Activated T-cell treated with anti-CD3 and anti-CD28 coated beads for 4 hours (primary cell): ENCODE data around the gene RFX7.
A peak's percentile ranks its signal among the peaks of the same experiment; 100 is the strongest.

Source experiments
- DNase-seq: peaks from one replicate; pipeline ENCODE4 v3.0.0-alpha.2; 2020

RFX7 gene

DNA sequence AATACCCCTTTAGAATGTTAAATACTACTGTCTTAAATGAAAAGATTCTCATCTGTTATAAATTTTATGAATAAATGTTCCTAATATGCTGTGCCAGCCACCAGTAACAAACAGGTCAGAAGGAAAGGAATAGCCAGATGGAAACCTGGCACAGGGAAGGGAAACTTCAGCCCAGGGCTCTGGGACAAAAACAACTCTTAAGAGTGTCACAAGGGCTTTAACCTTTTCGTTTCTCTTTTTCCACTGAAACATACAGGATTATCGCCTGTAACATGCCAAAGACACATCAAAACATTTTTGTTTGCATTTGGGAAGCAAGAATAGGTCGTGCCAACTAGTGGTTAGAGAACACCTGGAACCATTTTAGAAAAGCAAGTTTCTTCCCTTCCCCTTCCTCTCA is 141.2 kb downstream of the RFX7 start:
- no peak for DNase-seq

DNA sequence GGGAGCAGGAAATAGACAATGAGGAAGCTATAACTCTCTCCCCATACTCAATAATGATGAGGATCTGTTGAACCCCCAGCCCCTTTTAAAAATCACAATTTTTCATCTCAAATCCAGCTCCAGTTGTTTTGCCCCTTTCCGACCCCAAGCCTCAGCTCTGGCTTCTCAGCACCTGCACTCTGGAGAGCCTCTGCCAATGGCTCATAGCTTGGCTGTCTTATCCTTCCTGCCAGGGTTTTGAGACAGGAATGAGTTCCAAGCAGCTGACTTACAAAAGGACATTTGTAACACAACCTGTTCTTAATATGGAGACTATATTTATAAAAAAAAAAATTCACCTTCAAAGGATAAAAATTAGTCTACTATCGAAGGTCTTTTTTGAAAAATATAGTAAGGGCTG is 144.4 kb downstream of the RFX7 start:
- DNase-seq = no peak

DNA sequence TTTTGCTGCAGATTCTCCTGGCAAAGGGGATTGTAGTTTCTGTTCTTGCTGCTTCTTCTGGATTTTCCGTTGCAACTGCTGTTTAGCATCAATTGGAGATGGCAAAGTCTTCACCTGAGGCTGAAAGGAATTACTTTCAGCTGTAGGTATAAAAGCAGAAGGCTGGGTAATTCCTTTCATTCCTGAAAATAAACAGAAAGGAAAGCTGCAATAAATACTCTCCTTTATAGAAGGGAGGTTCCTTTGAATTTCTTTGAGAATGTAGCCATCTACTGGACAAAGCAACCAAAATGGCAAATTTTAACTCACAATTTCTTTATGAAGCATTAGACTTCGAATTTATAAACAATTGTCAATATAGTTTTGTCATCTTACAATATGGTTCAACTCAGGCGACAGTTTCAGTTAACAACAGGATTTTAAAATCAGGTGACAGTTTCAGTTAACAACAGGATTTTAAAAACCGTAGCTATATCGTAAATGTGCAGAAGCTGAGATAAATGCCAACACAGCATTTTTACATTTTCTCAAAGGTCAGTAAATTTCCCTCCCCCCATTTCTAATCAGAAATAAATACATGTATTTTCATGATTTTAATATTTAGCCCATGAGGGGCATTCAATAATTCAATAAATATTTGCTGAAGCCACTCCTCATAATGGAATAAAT is 145.3 kb downstream of the RFX7 start:
- DNase-seq = no peak

DNA sequence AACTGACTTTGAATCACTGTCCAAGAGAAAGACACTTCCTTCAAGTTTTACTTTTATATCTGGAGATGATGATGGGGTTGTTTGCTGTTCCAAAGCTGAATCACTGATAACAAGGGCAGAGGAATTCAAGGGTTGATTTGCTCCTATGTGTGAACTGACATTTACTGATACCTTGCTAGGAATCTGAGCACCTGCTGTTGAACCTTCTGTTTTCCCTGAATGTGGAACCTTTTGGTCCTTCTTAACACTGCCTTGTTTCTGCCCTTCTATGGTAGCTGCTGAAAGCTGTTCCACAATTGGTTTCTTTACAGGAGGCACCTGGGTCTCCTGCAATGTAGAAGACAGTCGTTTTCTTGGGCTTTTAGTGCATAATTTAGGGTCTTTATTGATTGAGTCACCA is 148.3 kb downstream of the RFX7 start:
- no peak for DNase-seq

DNA sequence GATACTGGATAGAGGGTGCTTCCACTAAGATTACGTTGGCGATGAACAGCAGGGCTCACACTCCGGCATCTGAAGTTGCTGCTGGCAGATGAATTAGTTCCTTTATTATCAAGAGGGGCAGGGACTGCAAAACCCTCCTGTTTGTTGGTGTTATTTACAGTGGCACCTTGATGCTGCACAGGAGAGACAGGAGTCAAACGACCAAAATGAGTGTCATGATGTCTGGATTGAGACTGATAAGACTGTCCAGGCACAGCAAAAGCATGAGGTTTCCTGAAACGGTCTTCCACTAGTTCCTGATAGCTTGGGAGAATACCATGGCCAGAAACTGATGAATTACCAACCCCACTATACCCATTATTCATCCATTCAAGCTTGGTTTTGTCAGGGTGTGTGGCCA is 149.5 kb downstream of the RFX7 start:
- DNase-seq = no peak

DNA sequence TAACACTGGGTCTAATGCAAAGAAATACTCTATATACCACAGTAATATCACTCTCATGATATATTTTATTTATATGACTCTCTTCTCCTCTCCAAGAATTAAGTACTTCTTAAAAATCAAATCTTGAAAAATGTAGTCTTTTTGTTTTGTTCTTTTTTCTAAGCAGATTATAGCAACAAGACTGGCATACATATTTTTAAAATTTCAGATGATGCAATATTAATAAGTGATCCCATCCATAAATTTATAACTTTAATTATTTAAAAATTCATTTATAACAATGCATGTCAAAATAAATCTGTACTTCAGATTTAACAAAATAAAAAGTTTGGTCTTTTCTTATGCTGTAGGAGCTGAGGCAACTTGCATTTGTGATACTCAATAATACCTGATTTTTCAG is 155.3 kb downstream of the RFX7 start:
- no peak for DNase-seq

DNA sequence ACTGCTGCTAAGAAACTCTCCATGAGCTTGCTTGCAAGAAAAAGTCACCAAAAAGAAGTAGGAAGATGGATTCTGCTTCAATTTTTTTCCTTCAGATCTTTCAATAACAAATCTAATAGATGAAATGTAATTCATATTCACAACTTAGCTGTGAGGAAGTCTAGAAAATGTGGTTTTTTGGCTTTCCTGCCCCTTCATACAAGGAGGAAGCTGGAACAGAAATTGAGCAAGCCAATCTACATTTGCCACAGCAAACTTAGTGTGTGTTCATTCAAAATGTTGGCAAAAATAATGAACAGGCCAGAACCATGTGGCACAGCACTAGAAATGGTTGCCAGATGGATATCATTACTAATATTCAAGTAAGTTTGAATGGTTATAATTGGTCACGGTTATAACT is 157.1 kb downstream of the RFX7 start:
- no peak for DNase-seq

DNA sequence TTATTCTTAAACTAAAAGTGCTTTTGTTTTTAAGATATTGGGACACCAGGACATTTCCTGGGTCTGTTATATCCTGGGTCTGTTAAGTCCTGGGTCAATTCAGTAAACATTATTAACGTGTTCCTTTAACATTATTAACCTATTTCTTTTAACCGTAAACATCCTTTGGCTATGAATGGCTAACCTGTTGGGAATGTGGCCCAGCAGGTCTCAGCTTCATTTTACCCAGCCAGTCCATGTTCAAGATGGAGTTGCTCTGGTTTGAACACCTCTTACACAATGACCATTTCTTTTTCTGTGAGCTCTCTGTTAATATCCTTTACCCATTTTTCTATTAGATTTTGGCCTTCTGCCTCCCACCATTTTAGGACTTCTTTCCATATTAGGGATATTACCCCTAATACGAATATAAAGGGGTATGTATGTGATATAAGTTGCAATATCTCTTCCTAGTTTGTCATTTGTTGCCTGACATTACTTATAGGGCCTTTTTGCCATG is 161.4 kb downstream of the RFX7 start:
- DNase-seq = no peak

DNA sequence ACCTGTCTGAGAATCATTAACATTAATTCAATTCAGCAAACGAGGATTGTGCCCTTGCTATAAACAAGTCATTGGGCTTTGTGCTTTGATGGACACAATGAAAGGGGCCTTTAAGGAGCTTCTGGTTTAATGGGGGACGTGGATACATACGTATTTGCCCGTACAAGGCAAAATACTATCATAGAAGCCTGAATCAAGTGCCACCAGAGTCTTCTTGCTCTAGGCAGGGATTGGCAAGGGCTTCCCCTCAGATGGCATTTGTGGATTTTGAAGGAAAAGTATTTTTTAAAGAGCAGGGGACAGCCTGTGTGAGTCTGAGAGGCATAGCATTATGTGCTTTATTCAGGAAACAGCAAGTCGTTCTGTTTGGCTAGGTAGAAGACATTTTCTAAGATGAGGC is 166.6 kb downstream of the RFX7 start:
- no peak for DNase-seq

DNA sequence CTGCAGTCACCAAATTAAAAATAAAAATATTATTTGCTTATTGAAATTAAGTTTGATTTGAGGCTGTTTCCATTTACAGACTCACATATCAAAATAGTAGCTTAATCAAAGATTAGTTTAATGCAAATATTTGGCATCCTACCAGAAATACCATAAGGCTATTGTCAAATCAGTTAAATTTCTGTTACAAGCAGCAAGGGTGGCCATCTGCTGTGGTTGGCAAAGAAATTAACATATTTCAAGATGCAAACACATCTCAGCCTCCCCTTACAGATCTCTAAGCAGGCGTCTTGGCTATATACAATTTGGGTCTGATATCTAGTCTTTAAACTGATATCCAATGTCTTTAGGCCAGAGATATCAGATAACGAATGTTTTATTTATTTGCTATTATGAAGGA is 167.0 kb downstream of the RFX7 start:
- no peak for DNase-seq

DNA sequence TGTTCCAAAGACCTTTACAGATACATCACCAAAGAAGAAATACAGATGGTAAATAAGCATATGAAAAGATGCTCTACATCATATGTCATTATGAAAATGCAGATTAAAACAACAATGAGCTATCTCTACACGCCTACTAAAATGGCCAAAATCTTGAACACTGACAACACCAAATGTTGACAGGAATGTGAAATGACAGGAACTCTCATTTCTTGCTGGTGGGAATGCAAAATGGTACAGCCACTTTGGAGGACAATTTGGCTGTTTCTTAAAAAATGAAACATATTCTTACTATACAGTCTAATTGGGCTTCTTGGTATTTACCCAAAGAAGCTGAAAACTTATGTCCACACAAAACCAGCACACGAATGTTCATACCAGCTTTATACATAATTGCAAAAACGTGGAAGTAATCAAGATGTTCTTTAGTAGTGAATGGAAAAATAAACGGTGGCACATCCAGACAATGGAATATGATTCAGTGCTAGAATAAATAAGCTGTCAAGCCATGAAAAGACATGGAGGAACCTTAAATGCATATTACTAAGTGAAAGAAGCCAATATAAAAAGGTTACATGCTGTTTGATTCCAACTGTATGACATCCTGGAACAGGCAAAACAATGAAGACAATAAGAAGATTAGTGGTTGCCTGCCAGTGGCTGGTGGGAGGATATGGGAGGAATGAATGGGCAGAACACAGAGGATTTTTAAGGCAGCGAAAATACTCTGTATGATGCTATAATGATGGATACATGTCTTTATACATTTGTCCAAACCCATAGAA is 169.0 kb downstream of the RFX7 start:
- DNase-seq = no peak

DNA sequence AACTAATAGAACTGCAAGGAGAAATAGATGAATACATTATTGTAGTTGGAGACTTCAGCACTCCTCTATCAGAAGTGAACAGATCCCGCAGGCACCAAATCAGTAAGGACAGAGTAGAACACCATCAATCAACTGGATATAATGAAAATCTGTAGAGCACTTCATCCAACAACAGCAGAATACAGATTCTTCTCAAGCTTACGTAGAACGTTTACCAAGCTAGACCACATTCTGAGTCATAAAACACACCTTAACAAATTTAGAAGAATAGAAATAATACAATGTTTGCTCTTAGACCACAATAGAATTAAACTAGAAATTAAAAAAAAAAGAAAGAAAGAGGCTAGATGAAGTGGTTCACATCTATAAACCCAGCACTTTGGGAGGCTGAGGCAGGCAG is 179.5 kb downstream of the RFX7 start:
- no peak for DNase-seq

DNA sequence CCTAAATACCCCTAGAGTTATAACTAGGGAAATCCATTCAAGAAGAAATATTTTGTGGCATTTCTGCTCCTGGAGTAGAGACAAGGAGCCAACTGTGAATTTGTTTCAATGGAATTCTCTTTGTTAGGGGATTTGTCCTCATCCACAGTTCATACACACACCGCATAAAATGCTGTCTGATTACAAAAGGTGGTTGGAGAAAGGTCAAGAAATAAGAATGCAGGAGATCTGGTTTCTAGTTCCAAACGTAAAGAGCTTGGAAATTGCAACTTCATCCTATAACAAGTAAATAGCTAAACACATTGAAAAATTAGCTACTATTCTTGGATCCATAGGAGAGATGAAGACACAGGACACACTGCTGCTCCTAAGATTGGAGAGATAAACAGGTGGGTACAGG is 184.0 kb downstream of the RFX7 start:
- no peak for DNase-seq

DNA sequence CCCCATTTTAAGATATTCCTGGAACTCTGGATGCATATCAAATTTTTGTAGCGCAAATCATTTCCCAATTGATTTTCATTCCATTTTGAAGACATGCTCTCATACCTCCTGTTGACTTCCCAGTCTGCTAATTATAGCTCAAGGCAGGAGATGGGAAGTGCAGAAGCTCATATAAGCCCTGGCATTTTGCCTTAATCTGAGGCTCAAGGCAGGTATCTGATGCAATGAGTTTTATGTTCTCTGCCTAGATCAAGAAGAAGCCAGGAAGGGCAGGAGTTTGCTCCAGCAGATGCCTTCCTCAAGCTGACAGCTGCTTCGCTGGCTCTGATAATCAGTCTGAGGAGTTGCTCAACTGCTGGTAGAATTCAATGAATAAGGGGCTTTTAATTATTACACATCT is 184.7 kb downstream of the RFX7 start:
- no peak for DNase-seq

DNA sequence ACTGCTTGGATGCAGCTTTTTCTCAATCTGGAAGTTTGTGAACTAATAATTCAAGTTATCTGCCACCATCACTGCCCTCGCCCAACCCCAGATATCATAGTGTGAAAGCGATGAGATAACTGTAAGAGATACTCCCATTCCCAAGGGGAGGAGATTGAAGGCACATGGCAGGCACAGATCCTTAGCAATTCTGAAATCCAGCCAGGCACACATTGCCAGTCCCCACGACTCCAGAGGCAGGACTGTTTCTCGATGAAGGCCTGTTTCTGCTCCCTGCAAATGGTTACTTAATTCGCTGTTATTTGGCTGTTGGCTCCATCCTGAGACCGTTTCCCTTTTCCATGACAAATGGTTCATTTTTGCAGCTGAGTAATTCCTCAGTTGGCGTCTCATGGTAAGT is 187.1 kb downstream of the RFX7 start:
- no peak for DNase-seq

DNA sequence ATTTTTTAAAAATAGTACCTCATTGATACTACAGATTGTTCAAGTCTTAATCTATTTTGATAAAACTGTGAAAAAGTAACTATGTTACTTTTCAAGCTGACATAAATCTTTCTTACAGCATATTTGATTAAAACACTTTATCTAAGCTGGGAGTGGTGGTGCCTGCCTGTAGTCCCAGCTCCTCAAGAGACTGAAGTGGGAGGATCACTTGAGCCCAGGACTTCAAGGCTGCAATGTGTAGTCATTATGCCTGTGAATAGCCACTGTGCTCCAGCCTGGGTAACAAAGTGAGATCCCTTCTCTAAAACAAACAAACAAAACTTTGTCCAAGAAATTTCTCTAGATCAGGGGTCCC is 190.7 kb downstream of the RFX7 start:
- no peak for DNase-seq

DNA sequence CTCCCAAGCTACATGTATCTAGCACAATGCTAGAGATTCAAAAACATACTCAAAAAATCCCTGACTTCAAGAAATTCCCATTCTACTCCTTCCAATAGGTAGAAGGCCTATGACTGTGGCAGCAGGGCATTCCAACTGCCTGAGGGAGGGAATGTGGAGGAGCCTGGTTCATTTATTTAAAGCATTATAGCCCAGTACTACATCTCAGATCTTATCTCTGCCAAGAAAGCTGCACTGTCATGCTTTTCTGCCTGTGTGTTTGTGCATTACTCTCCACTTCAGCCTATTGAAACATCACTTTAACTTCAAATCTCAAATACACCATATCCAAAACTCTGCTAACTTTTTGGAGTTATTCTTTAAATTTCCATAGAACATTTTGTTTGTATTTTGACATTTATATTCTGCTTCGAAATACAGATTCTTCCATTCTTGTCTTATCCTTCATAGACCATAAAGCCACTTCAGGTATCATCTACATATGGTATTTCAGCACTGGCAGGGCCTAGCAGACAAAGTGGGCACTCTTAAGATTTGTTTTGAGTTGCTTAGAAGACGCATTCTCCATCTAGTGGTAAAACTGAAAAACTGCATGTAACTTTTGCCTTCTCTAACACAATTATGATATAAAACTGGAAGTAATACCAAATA is 191.2 kb downstream of the RFX7 start:
- DNase-seq = no peak

DNA sequence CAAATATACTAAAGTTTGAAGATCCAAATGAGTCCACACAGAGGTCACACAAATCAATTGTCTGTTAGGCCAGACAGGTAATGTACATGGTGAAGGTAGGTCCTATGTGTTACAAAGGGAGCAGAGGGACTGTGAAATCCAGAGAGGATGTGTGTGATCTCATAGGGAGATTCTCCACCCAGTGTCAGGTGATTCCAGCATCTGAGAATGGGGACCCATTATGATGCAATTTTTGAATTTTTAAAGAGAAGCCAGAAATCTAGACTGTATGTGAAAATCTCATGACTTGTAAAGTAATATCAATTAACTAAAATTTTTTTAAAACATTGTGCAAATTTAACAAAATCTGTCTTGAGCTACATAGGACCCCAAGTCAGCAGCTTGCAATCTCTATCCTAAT is 192.0 kb downstream of the RFX7 start:
- DNase-seq = no peak

DNA sequence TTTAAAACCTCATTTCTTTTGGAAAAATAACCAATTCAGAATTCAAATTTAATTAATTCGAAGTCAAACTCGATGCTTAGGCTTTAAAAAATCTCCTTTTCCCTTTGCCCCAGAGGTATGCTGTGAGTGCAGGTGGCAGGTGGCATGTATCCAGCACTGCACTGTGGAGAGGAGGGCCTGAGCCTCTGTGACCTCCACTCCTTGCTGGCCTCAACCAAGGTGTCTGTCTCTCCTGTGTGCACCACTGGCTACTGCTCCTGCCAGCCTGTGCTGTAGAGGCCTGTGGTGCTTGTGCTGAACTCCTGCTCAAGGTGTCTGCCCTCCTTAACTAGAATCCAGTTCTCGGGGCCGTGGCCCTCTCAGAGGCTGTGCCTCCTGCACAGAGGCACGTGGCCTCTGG is 194.1 kb downstream of the RFX7 start:
- no peak for DNase-seq

DNA sequence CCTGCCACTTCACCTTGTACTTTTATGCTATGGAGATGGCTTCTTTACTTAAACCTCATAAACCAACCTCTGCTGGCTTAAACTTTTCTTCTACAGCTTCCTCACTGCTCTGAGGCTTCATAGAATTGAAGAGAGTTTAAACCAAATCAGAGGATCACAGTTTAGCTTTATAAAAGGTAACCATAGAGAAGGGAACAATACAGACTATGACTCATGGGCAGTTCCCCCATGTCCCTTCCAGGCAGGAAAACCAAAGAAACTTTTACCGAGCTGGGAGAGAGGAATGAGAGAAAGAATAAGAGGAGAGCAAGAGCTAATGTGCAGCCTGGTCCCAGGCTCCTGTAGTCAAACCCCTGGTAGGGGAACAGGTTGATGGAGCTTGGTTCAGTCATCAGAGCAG is 196.3 kb downstream of the RFX7 start:
- no peak for DNase-seq

DNA sequence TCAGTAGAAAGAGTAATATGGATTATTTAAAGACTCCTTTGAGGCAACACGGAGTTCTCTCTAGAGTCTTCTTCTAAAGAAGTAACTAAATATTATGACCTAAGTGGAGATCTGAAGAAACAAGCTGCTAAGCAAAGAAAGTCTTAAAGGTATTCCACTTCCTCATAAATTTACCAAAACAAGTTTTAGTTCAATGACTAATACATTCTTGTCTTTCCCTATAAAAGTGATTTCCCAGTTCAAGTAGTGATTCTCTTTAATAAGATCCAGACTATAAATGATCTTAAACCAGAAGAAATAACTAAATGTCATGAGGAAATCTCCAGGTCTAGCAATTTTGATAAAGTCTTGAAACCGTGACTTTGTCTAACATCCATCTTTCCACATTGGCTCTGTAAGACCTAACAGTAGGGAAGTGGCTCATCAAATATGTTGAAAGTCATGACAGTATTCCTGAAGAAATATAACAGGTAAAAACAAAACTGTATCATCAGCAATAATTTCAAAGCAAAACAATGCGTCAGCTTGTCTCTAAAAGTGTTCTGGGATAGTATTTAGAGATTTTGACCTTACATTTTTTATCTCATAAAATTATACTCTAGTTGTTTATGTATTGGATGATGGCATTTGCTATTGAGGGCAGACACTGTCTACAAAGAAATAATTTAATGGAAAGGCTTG is 198.5 kb downstream of the RFX7 start:
- DNase-seq = no peak

DNA sequence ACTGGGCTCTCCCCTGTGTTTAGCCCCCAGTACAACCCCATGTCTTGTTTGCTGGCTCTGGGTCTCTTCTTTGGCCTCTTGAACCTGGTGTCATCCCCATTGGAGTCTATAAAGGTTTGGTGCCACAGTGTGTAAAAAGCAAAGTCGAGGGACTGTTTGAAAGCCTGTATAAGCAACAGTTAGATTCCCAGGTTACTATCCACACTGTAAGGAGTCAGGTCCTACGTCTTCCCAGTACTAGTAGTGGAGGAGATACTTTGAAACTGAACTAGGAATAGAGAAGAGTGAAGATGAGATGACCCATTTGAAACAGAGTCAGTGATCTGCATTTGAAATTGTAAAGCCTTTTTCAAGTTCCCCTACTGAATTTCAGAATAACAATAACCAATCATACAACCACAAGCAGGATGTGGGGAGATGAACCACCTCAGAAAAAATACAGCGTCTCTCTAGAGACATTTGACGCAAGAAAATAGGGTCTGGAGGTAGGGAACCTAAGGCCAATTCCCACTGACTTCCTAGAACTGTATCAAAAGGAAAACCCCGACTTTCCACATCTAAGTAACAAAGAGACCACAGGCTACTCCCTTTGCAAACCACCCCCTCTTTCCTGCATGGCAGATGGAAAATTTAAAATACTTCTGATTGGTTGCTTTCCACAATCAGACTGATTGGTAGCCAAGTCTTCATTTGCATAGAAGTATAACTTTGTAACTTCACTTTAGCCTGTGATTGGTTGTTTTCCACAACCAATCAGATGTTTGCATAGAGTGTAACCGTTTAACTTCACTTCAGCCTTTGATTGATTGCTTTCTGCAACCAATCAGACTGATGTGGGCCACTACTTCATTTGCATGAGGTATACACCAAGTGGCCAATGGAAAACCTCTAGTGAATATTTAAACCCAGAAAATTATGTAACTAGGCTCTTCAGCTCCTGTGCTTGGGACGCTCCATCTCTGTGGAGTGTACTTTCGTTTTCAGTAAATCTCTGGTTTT is 200.4 kb downstream of the RFX7 start:
- peak; percentile 3 for DNase-seq
